Breast epithelium (tissue), 3 donors: ENCODE data around the gene REPIN1.

ENCODE experiments used
- CTCF ChIP-seq, 3 donors: fragments of 450-650 bp; IDR thresholded peaks; one replicate each; pipeline ENCODE4 v1.5.1; 2016 to 2017; ENCODE audit warnings: antibody characterized with exemption in 3 of 3, mild to moderate bottlenecking in 3 of 3, moderate library complexity in 3 of 3
- POLR2A ChIP-seq: fragments of 450-650 bp; IDR thresholded peaks from one replicate; pipeline ENCODE4 v1.6.1; 2016; ENCODE audit warnings: antibody characterized with exemption, mild to moderate bottlenecking, moderate library complexity
- POLR2AphosphoS5 ChIP-seq, 3 donors: sonication (generic); formaldehyde crosslinking; IDR thresholded peaks; one replicate each; pipeline ENCODE4 v1.6.1; 2017; ENCODE audit warnings: antibody characterized with exemption in 3 of 3

- no peak for TF ChIP-seq CTCF (IDR thresholded peaks at IDR 0.05)
- TF ChIP-seq POLR2A, result no peak
- TF ChIP-seq POLR2AphosphoS5 (IDR thresholded peaks at IDR 0.05), result no peak
Measured at GRCh38 chr7:150367677-150368095, 936 bp upstream of the REPIN1 start.
